ENCODE measurements around the gene ERN2.
"Not testable (repeated sequence)": the region's sequence is repeated elsewhere in the genome, so short reads cannot be mapped to it uniquely, and the experiment has no call there.

ERN2 gene

GRCh38 chr16:23754594-23755483, 41.8 kb upstream of the ERN2 start, which contains the start of gene CHP2:
Gene CHP2, plus strand, starts transcription at chr16:23755026. Its CDS starts 24 bp downstream, at chr16:23755050.
- Histone ChIP-seq H3K4me2 (ENCODE audit: low read depth, low read length) (no peak within 1 kb of the TSS), H2AFZ (ENCODE audit: low read length) (no peak within 1 kb of the TSS)
- TF ChIP-seq EZH2phosphoT487 (IDR thresholded peaks at IDR 0.05; ENCODE audit: low read length): no peak
- TF ChIP-seq, protein P1, sequence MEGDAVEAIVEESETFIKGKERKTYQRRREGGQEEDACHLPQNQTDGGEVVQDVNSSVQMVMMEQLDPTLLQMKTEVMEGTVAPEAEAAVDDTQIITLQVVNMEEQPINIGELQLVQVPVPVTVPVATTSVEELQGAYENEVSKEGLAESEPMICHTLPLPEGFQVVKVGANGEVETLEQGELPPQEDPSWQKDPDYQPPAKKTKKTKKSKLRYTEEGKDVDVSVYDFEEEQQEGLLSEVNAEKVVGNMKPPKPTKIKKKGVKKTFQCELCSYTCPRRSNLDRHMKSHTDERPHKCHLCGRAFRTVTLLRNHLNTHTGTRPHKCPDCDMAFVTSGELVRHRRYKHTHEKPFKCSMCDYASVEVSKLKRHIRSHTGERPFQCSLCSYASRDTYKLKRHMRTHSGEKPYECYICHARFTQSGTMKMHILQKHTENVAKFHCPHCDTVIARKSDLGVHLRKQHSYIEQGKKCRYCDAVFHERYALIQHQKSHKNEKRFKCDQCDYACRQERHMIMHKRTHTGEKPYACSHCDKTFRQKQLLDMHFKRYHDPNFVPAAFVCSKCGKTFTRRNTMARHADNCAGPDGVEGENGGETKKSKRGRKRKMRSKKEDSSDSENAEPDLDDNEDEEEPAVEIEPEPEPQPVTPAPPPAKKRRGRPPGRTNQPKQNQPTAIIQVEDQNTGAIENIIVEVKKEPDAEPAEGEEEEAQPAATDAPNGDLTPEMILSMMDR (IDR thresholded peaks at IDR 0.05; ENCODE audit: low read length): no peak
- TF ChIP-seq EZH2 (optimal IDR thresholded peaks at IDR 0.05; ENCODE audit: low read depth, low read length): no peak

DNA sequence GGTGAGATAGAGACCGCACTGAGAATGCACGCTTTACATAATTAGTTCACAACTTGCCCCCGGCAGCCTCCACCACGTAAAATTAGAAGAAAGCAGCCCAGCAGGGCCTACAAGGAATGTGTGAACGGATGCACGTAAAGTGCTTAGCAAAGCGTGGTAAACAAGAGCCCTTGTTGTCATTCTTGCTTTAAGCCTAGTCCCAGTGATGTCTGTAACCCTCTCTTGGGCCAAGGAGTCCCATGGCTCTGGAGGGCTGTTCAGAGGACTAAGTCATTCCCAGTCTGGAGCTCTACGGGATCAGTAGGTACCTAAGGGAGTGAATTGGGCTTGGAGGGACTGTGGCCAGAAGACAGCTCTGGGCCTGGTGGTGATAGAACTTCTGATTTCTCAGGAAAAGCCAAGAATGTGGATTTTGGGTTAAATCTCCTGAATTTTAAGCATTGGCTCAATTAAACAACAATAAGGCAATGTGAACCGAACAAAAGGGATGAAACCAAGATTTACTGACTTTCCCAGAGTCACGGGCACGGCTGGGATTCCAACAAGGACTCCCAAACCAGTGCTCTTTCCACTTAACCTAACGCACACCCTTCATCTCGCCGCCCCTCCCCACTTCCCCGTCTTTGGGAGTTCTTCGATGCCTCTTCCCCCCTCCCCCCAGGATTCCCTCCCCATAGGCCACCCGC, 41.0 kb upstream of the ERN2 start:
- Histone ChIP-seq H2AFZ (ENCODE audit: low read length) (no peak overlapping the region), H4K20me1 (ENCODE audit: insufficient read depth, low read length) (no peaks in the 10 kb centered on the region), H3K9me3 (replicated peaks; ENCODE audit: insufficient read depth, low read length) (no peaks in the 10 kb centered on the region), H3K27me3 (replicated peaks; ENCODE audit: insufficient read depth, low read length) (no peaks in the 10 kb centered on the region), H3K4me1 (ENCODE audit: low read length) (no peaks in the 10 kb centered on the region), H3K79me2 (ENCODE audit: low read length) (no peaks in the 10 kb centered on the region), H3K27ac (ENCODE audit: low read length) (no peak overlapping the region), H3K4me3 (ENCODE audit: low read length) (no peak overlapping the region), H3K9me2 (replicated peaks; ENCODE audit: insufficient read depth, low read length) (no peaks in the 10 kb centered on the region), H3K4me2 (ENCODE audit: low read depth, low read length) (no peak overlapping the region), H3F3A (ENCODE audit: insufficient read depth, low read length) (no peaks in the 10 kb centered on the region), H3K9ac (ENCODE audit: low read length) (no peak overlapping the region), H3K36me3 (replicated peaks; ENCODE audit: insufficient read depth, low read length) (no peaks in the 10 kb centered on the region)
- TF ChIP-seq EZH2phosphoT487 (IDR thresholded peaks at IDR 0.05; ENCODE audit: low read length) (no peak), EZH2 (optimal IDR thresholded peaks at IDR 0.05; ENCODE audit: low read depth, low read length) (no peak)
- TF ChIP-seq, protein P1 (IDR thresholded peaks at IDR 0.05; ENCODE audit: low read length): no peak
- no peak for DNase-seq

More at GRCh38 chr16:23754594-23755483, 41.8 kb upstream of the ERN2 start, which contains the start of gene CHP2:
- H4K20me1 ChIP-seq (ENCODE audit: insufficient read depth, low read length): no peaks in the 10 kb centered on the region
- no peaks in the 10 kb centered on the region for H3K27me3 ChIP-seq (replicated peaks; ENCODE audit: insufficient read depth, low read length)
- no peaks in the 10 kb centered on the region for H3K4me1 ChIP-seq (ENCODE audit: low read length)
- no peaks in the 10 kb centered on the region for H3K9me2 ChIP-seq (replicated peaks; ENCODE audit: insufficient read depth, low read length)
- no peak for DNase-seq
- no peaks in the 10 kb centered on the region for H3K79me2 ChIP-seq (ENCODE audit: low read length)
- H3K9ac ChIP-seq (ENCODE audit: low read length): no peak within 1 kb of the TSS
- H3K4me3 ChIP-seq (ENCODE audit: low read length): no peak within 1 kb of the TSS
- no peaks in the 10 kb centered on the region for H3K9me3 ChIP-seq (replicated peaks; ENCODE audit: insufficient read depth, low read length)
- no peak within 1 kb of the TSS for H3K27ac ChIP-seq (ENCODE audit: low read length)
- H3F3A ChIP-seq (ENCODE audit: insufficient read depth, low read length): no peaks in the 10 kb centered on the region
- no peaks in the 10 kb centered on the region for H3K36me3 ChIP-seq (replicated peaks; ENCODE audit: insufficient read depth, low read length)

DNA sequence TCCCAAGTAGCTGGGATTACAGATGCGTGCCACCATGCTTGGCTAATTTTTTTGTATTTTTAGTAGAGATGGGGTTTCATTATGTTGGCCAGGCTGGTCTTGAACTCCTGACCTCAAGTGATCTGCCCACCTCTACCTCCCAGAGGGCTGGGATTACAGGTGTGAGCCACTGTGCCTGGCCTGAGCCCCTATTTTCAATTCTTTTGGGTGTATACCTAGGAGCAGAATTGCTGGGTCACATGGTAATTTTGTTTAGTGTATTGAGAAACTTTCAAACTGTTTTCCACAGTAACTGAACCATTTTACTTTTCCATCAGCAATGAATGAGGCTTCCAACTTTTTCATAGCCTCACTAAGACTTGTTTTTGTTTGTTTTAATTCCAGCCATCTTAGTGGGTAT, 38.0 kb upstream of the ERN2 start:
- H3K4me1 ChIP-seq (ENCODE audit: low read length); H3K4me2 ChIP-seq (ENCODE audit: low read depth, low read length); H3K4me3 ChIP-seq (ENCODE audit: low read length); H3K27ac ChIP-seq (ENCODE audit: low read length); H3F3A ChIP-seq (ENCODE audit: insufficient read depth, low read length); H3K9me3 ChIP-seq (replicated peaks; ENCODE audit: insufficient read depth, low read length); H4K20me1 ChIP-seq (ENCODE audit: insufficient read depth, low read length); H3K79me2 ChIP-seq (ENCODE audit: low read length); H3K36me3 ChIP-seq (replicated peaks; ENCODE audit: insufficient read depth, low read length); DNase-seq; H3K9me2 ChIP-seq (replicated peaks; ENCODE audit: insufficient read depth, low read length); H3K27me3 ChIP-seq (replicated peaks; ENCODE audit: insufficient read depth, low read length); H2AFZ ChIP-seq (ENCODE audit: low read length); H3K9ac ChIP-seq (ENCODE audit: low read length): not testable (repeated sequence)

Data from MM.1S (cell line).